ENCODE data around the gene PTGFRN. TPM values are rescaled to one million over a fixed set of nuclear protein-coding genes. Genes with fewer than 3 reads are reported as not detected.

Gene PTGFRN
- polyA plus RNA-seq, 1 donor (not counting 4 experiments of a cell fraction or from before 2014, with no cell fraction given) = 177 TPM

- H3K9ac ChIP-seq (ENCODE audit: control insufficient read depth, extremely low read depth, insufficient read depth, low read length) = no peak overlapping the region
- no peaks in the 10 kb centered on the region for H3K79me2 ChIP-seq (ENCODE audit: control insufficient read depth, insufficient read depth, low read length)
- no peaks in the 10 kb centered on the region for H3K27me3 ChIP-seq (ENCODE audit: control insufficient read depth, extremely low read depth, insufficient read depth, low read length)
- FAIRE-seq (no peak), DNase-seq (ENCODE audit: low read depth, low spot score) (no peak)
- H3K27ac ChIP-seq (ENCODE audit: control insufficient read depth, insufficient read depth, low read length) = peak overlapping the region; percentile 63
- no peaks in the 10 kb centered on the region for H3K9me3 ChIP-seq (ENCODE audit: control insufficient read depth, low read depth, low read length)
- no peaks in the 10 kb centered on the region for H3K9me1 ChIP-seq (ENCODE audit: control insufficient read depth, extremely low read depth, insufficient read depth, low read length)
- no peak overlapping the region for H3K4me3 ChIP-seq (ENCODE audit: control insufficient read depth in 2 of 3, extremely low read depth in 1 of 3, insufficient read depth in 2 of 3, low read depth in 1 of 3, low read length in 3 of 3)
- TF ChIP-seq EZH2 (IDR thresholded peaks at IDR 0.05; ENCODE audit: low read length) (no peak), CTCF (optimal IDR thresholded peaks at IDR 0.05 in 1 of 3, IDR thresholded peaks at IDR 0.05 in 1 of 3, conservative IDR thresholded peaks at IDR 0.05 in 1 of 3; ENCODE audit: extremely low read depth in 1 of 3, insufficient read depth in 2 of 3, low read length in 3 of 3) (no peak)
- H3K4me1 ChIP-seq (ENCODE audit: control insufficient read depth, extremely low read depth, insufficient read depth, low read length) = peaks cover 23% of the 10 kb centered on the region
- H2AFZ ChIP-seq (ENCODE audit: control insufficient read depth, low read length) = peak overlapping the region; percentile 41
- no peak overlapping the region for H3K4me2 ChIP-seq (ENCODE audit: control insufficient read depth, extremely low read depth, insufficient read depth, low read depth, low read length)
- dilution Hi-C loops (cut with MboI; ENCODE audit: extremely low pct_ligation_motif_present, low sequenced_read_pairs) = no loop called here
- H3K36me3 ChIP-seq (ENCODE audit: control insufficient read depth in 2 of 2, extremely low read depth in 1 of 2, insufficient read depth in 2 of 2, low read length in 2 of 2) = no peaks in the 10 kb centered on the region
- no peaks in the 10 kb centered on the region for H4K20me1 ChIP-seq (ENCODE audit: control insufficient read depth, extremely low read depth, insufficient read depth, low read length)
These were observed 22.5 kb upstream of the PTGFRN start for GRCh38 chr1:116887212-116887611.

GRCh38 chr1:116889380-116889779 lies 20.3 kb upstream of the PTGFRN start:
- Histone ChIP-seq H3K9me3 (ENCODE audit: control insufficient read depth, low read depth, low read length) (no peaks in the 10 kb centered on the region), H3K36me3 (ENCODE audit: control insufficient read depth in 2 of 2, extremely low read depth in 1 of 2, insufficient read depth in 2 of 2, low read length in 2 of 2) (no peaks in the 10 kb centered on the region), H4K20me1 (ENCODE audit: control insufficient read depth, extremely low read depth, insufficient read depth, low read length) (no peaks in the 10 kb centered on the region), H3K4me2 (ENCODE audit: control insufficient read depth, extremely low read depth, insufficient read depth, low read depth, low read length) (no peak overlapping the region), H3K9ac (ENCODE audit: control insufficient read depth, extremely low read depth, insufficient read depth, low read length) (no peak overlapping the region), H3K4me3 (ENCODE audit: control insufficient read depth in 2 of 3, extremely low read depth in 1 of 3, insufficient read depth in 2 of 3, low read depth in 1 of 3, low read length in 3 of 3) (no peak overlapping the region), H3K79me2 (ENCODE audit: control insufficient read depth, insufficient read depth, low read length) (no peaks in the 10 kb centered on the region), H3K9me1 (ENCODE audit: control insufficient read depth, extremely low read depth, insufficient read depth, low read length) (no peaks in the 10 kb centered on the region), H3K27me3 (ENCODE audit: control insufficient read depth, extremely low read depth, insufficient read depth, low read length) (no peaks in the 10 kb centered on the region), H3K27ac (ENCODE audit: control insufficient read depth, insufficient read depth, low read length) (no peak overlapping the region), H2AFZ (ENCODE audit: control insufficient read depth, low read length) (no peak overlapping the region), H3K4me1 (ENCODE audit: control insufficient read depth, extremely low read depth, insufficient read depth, low read length) (peaks cover 19% of the 10 kb centered on the region)
- dilution Hi-C loops (cut with MboI; ENCODE audit: extremely low pct_ligation_motif_present, low sequenced_read_pairs) = no loop called here
- FAIRE-seq (no peak), DNase-seq (ENCODE audit: low read depth, low spot score) (no peak)
- no peak for TF ChIP-seq CTCF (optimal IDR thresholded peaks at IDR 0.05 in 1 of 3, IDR thresholded peaks at IDR 0.05 in 1 of 3, conservative IDR thresholded peaks at IDR 0.05 in 1 of 3; ENCODE audit: extremely low read depth in 1 of 3, insufficient read depth in 2 of 3, low read length in 3 of 3)
- no peak for TF ChIP-seq EZH2 (IDR thresholded peaks at IDR 0.05; ENCODE audit: low read length)

Data from keratinocyte (primary cell).